Effector CD4-positive, alpha-beta T cell (primary cell): ENCODE data around the gene ARPP19.
"Not testable (repeated sequence)": the region's sequence is repeated elsewhere in the genome, so short reads cannot be mapped to it uniquely, and the experiment has no call there.

Experiments
- DNase-seq: peaks from one replicate; pipeline ENCODE4 v3.0.0-alpha.2; 2020
- total RNA-seq: gene quantifications from one replicate; lab custom pipeline; 2026; lab: John Stamatoyannopoulos, UW

The ARPP19 gene
- total RNA-seq = 177 reads per million, percentile 91 among the genes with 10 or more reads in this experiment

GRCh38 chr15:52568601-52569585 lies at the start of gene ARPP19:
ARPP19 (minus strand) TSS chr15:52569030; CDS start chr15:52568892, 138 bp downstream.
- DNase-seq = peak; percentile 65

- no peak for DNase-seq
These were observed 48.2 kb upstream of the ARPP19 start for GRCh38 chr15:52617026-52617425.

- DNase-seq = no peak
These were observed 46.5 kb upstream of the ARPP19 start for GRCh38 chr15:52615302-52615701.

GRCh38 chr15:52609593-52609992 lies 40.8 kb upstream of the ARPP19 start:
- no peak for DNase-seq

GRCh38 chr15:52584414-52584813 lies 15.6 kb upstream of the ARPP19 start:
- no peak for DNase-seq

- DNase-seq = no peak
These were observed 11.0 kb upstream of the ARPP19 start for GRCh38 chr15:52579852-52580251.

- no peak for DNase-seq
These were observed 7.9 kb upstream of the ARPP19 start for GRCh38 chr15:52576692-52577091.

- not testable (repeated sequence) for DNase-seq
These were observed 6.7 kb upstream of the ARPP19 start for GRCh38 chr15:52575573-52575972.

- no peak for DNase-seq
These were observed 6.2 kb upstream of the ARPP19 start for GRCh38 chr15:52575072-52575471.

- not testable (repeated sequence) for DNase-seq
These were observed 5.8 kb upstream of the ARPP19 start for GRCh38 chr15:52574623-52575022.

- DNase-seq = peak; percentile 24
These were observed 794 bp downstream of the ARPP19 start for GRCh38 chr15:52567871-52568600.

- DNase-seq = no peak
These were observed 1.9 kb downstream of the ARPP19 start for GRCh38 chr15:52566889-52567288.

GRCh38 chr15:52565417-52566358 lies 3.1 kb downstream of the ARPP19 start:
- not testable (repeated sequence) for DNase-seq

- DNase-seq = no peak
These were observed 5.2 kb downstream of the ARPP19 start for GRCh38 chr15:52563501-52564060.

- no peak for DNase-seq
These were observed 9.3 kb downstream of the ARPP19 start for GRCh38 chr15:52559575-52559974.

- DNase-seq = no peak
These were observed 9.8 kb downstream of the ARPP19 start for GRCh38 chr15:52559022-52559421.

- DNase-seq = no peak
These were observed 10.6 kb downstream of the ARPP19 start for GRCh38 chr15:52558196-52558595.

- DNase-seq = no peak
These were observed 11.6 kb downstream of the ARPP19 start for GRCh38 chr15:52557274-52557641.

- DNase-seq = no peak
These were observed 12.1 kb downstream of the ARPP19 start for GRCh38 chr15:52556524-52557273.

- DNase-seq = no peak
These were observed 16.5 kb downstream of the ARPP19 start for GRCh38 chr15:52552303-52552702.

GRCh38 chr15:52551762-52552161 lies 17.1 kb downstream of the ARPP19 start:
- no peak for DNase-seq
